Progenitor cell of endocrine pancreas (in vitro differentiated cells): ENCODE measurements around the gene IQGAP3. TPM values are rescaled to one million over a fixed set of nuclear protein-coding genes. Genes with fewer than 3 reads are reported as not detected.

Experiments
- DNase-seq: peaks from one replicate; pipeline ENCODE4 v3.0.0; 2021; ENCODE audit warnings: low spot score; ENCODE audit not compliant: unreplicated experiment
- H3K27ac Mint-ChIP-seq: 2 replicates; pipeline ENCODE4 v1.8.0; 2021; ENCODE audit warnings: mild to moderate bottlenecking, moderate library complexity, mixed read lengths
- H3K27me3 Mint-ChIP-seq: 2 replicates; pipeline ENCODE4 v1.8.0; 2021; ENCODE audit warnings: mixed read lengths
- H3K36me3 Mint-ChIP-seq: 2 replicates; pipeline ENCODE4 v1.8.0; 2022; ENCODE audit warnings: mixed read lengths; ENCODE audit not compliant: insufficient read depth
- H3K4me1 Mint-ChIP-seq: 2 replicates; pipeline ENCODE4 v1.8.0; 2021; ENCODE audit warnings: low read depth, mixed read lengths
- H3K4me3 Mint-ChIP-seq: 2 replicates; pipeline ENCODE4 v1.8.0; 2021; ENCODE audit warnings: low read depth, mild to moderate bottlenecking, moderate library complexity, mixed read lengths
- H3K9me3 Mint-ChIP-seq: 2 replicates; pipeline ENCODE4 v1.8.0; 2021; ENCODE audit warnings: low read depth, mixed read lengths
- total RNA-seq: library from RNA; stranded (reverse); gene quantifications from 2 replicates; pipeline ENCODE4 v1.2.1, GENCODE V29; 2021
- TF ChIP-seq, protein P1 (sequence below): fragments of 200-600 bp; sonication (generic); IDR thresholded peaks from one replicate; pipeline ENCODE4 v1.5.0; 2021; ENCODE audit warnings: antibody characterized with exemption, mild to moderate bottlenecking; ENCODE audit not compliant: unreplicated experiment

The IQGAP3 gene
- total RNA-seq, 1 donor from 2014 or later: 29.6 TPM

DNA sequence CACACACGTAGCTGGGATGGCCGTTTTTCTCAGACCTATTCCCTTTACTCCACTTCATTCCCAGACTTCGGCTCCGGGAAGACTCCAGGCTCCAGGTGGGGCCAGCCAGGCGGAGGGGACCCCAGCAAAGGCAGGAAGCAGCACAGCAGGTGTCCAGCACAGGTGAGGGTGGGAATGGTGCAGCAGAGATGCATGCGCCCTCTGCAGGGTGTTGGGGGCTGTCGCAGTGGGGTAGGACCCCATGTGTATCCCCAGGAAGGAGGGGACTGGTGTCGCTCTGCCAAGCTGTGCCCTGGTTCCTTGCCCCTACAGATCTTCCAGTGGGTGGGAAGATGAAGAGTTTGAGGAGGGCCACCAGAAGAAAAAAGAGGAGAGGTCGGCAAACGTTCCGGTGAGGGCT lies 12.4 kb upstream of the IQGAP3 start:
- peak; percentile 36 for DNase-seq
- H3K4me1 Mint-ChIP-seq: peaks cover 2% of the 10 kb centered on the region
- TF ChIP-seq, protein P1, sequence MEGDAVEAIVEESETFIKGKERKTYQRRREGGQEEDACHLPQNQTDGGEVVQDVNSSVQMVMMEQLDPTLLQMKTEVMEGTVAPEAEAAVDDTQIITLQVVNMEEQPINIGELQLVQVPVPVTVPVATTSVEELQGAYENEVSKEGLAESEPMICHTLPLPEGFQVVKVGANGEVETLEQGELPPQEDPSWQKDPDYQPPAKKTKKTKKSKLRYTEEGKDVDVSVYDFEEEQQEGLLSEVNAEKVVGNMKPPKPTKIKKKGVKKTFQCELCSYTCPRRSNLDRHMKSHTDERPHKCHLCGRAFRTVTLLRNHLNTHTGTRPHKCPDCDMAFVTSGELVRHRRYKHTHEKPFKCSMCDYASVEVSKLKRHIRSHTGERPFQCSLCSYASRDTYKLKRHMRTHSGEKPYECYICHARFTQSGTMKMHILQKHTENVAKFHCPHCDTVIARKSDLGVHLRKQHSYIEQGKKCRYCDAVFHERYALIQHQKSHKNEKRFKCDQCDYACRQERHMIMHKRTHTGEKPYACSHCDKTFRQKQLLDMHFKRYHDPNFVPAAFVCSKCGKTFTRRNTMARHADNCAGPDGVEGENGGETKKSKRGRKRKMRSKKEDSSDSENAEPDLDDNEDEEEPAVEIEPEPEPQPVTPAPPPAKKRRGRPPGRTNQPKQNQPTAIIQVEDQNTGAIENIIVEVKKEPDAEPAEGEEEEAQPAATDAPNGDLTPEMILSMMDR: peak; percentile 69
- peaks cover 11% of the 10 kb centered on the region for H3K27me3 Mint-ChIP-seq
- H3K36me3 Mint-ChIP-seq: no peaks in the 10 kb centered on the region
- no peaks in the 10 kb centered on the region for H3K9me3 Mint-ChIP-seq
- H3K4me3 Mint-ChIP-seq: no peak overlapping the region
- no peak overlapping the region for H3K27ac Mint-ChIP-seq

DNA sequence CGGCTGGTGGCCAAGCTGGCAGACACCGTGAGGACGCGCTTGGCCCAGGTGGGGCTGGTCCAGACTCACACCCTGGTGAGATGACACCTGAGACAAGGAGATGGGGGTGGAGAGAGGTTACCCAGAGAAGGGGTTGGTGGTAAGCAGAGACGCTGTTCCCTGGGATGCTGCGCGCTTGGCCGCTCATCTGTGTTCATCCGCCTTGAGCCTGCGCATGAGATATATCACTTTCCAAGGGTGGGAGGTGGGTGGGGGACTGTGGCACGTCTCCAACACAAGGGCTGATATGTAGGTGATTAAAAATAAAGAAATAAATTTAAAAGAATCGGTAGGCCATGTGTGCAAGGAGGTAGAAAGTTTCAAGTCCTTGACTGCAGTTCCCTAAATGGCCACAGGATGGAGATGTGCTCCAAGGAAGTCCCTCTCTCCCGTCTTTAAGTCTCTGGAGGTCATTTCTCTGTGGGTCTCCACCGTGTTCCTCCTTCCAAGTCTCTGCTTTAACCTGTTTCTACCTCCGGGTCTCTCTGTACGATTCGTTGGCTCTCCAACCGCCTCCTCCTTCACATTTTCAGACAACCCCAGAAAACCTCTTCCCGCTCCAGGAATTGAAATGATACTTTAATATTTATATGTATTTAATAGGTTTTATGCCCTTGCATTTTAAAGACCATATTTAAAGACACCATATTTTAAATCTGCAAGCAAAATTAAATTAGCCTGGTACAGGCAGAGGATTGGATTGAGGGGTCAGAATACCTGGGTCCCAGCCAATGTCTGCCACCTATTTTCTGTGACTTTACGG lies 11.7 kb upstream of the IQGAP3 start:
- DNase-seq: peak; percentile 55
- H3K4me3 Mint-ChIP-seq: peak overlapping the region; percentile 45
- TF ChIP-seq, protein P1: peak; percentile 92
- H3K4me1 Mint-ChIP-seq: peaks cover 2% of the 10 kb centered on the region
- H3K27me3 Mint-ChIP-seq: peaks cover 11% of the 10 kb centered on the region
- H3K36me3 Mint-ChIP-seq: no peaks in the 10 kb centered on the region
- no peaks in the 10 kb centered on the region for H3K9me3 Mint-ChIP-seq
- H3K27ac Mint-ChIP-seq: no peak overlapping the region

DNA sequence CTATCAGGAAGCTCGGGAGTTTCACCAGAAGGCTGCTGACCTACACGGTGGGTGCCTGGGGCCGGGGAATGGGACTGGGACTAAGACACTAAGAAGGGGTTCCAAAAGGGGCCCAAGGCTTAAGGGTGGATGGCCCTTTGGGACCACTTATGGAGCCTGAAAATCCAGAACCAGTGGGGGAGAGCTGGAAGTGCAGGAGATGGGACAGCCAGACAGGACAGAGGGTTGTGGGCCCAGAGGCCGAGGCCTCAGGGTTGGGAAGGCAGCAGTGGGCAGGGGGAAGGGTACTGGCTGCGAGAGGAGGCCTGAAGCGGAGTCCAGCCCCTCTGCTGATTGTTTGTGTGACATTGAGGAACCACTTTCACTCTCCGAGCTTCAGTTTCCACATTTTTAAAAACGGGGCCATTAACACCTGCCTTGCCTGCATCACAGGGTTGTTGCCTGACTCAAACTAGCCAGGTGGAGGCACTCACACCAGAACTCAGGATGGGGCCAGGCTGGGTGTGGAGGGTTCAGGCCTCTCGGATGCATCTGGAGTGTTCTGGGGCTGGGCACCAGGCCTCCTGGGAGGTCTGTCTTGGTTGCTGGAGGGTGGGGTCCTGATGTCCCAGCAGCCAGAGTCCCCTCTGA lies 10.1 kb upstream of the IQGAP3 start:
- Mint-ChIP-seq H3K9me3 (no peaks in the 10 kb centered on the region), H3K36me3 (no peaks in the 10 kb centered on the region), H3K4me1 (peaks cover 5% of the 10 kb centered on the region), H3K27me3 (peaks cover 11% of the 10 kb centered on the region), H3K27ac (no peak overlapping the region), H3K4me3 (no peak overlapping the region)
- TF ChIP-seq, protein P1: no peak
- no peak for DNase-seq

DNA sequence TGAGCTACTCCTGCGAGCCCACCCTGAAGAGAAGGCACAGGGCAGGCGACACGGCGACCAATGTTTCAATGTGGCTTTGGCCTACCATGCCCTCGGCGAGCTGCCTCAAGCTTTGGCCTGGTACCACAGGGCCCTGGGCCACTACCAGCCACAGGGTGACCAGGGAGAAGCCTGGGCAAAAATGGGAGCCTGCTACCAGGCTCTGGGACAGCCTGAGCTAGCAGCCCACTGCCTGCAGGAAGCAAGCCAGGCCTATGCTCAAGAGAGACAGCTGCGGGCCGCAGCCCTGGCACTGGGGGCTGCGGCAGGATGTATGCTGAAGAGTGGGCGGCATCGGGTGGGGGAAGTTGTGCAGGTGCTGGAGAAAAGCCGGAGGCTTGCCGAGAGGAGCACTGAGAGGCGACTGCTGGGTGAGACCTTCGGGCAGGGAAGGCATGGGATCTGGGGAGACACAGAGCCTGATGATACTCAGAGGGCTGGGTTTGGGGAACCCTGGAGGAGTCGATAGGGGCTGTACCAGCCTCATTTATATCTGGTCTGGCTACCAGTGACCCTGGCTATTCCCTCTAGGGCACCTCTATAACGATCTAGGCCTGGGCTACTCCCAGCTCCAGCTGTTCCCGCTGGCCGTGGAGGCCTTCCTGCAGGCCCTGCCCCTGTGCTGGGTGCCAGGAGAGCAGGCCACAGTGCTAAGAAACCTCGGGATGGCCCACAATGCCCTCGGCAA lies 9.5 kb upstream of the IQGAP3 start:
- no peaks in the 10 kb centered on the region for H3K9me3 Mint-ChIP-seq
- TF ChIP-seq, protein P1: no peak
- DNase-seq: no peak
- H3K27ac Mint-ChIP-seq: peak overlapping the region; percentile 45
- H3K4me1 Mint-ChIP-seq: peaks cover 5% of the 10 kb centered on the region
- no peak overlapping the region for H3K4me3 Mint-ChIP-seq
- no peaks in the 10 kb centered on the region for H3K36me3 Mint-ChIP-seq
- H3K27me3 Mint-ChIP-seq: peaks cover 11% of the 10 kb centered on the region

DNA sequence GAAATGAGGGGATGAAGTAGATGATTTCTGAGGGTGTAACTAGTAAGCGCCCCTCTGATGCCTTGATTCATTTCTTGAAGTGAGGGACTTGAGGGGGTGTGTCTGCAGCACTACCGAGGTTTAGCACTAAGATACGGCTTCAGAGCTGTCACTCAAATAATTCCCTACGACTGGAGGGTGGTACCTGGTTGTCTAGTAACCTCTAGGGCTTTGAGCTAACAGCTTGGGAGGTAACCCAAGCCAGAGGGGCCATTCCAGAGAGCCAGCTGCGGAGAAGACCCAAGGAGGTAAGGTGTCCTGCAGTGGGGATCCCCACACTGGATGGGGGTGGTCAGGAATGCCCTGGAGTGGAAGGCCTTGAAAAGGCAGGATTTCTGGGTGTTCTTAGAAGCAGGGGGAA lies 7.1 kb upstream of the IQGAP3 start, which contains the start of gene TTC24:
Gene TTC24, plus strand, starts transcription at position 252 of the 400 bp plus-strand sequence. CDS start 1,642 bp downstream, outside the sequence.
- no peak within 1 kb of the TSS for H3K27ac Mint-ChIP-seq
- TF ChIP-seq, protein P1: no peak

More for the DNA sequence above, 7.1 kb upstream of the IQGAP3 start, which contains the start of gene TTC24:
- no peaks in the 10 kb centered on the region for H3K36me3 Mint-ChIP-seq
- peaks cover 6% of the 10 kb centered on the region for H3K27me3 Mint-ChIP-seq
- H3K4me3 Mint-ChIP-seq: no peak within 1 kb of the TSS
- peaks cover 5% of the 10 kb centered on the region for H3K4me1 Mint-ChIP-seq
- H3K9me3 Mint-ChIP-seq: no peaks in the 10 kb centered on the region
- DNase-seq: no peak
